ENCODE data around the gene SLC1A2. TPM values are rescaled to one million over a fixed set of nuclear protein-coding genes. Genes with fewer than 3 reads are reported as not detected.

The SLC1A2 gene
- total RNA-seq, 1 experiment from 2014 or later = 0.11 TPM

DNA sequence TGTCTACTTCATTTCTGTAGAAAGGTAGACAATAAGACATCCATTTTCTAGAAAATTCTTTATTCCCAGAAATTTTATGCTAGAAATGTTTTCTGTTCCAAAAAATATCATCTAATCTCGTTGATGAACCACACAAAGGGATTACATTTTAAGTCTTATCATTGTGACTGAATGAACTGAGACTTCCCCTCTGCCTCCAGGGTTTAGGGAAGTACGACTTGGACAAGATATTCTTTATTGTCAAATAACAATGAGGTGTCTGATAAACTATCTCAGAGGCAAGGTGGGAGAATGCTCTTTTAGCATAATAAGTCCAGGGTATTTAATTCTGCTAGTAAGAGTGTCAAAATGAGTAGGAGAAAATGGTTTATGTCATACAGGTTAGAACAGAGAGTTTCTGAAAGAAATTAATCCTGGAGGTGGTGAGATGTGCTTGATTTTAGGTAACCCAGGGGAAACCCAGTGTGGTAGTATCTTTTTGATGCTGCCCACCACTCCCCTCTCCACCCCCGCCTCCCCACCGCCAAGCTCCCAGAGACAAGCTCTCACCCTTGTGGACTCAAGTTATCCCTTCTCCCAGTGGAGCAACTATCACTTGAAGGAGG, 179.8 kb downstream of the SLC1A2 start:
- BruUV-seq (replicated peaks) = no TSS peak
- POLR2A ChIA-PET (ENCODE audit: low non-redundant PET) = no interaction called here
- intact Hi-C loops (cut with micrococcal nuclease; ENCODE audit: unreplicated experiment) = loop anchor here (5.0 kb wide), 2 partner anchors 153 to 652 kb away; no protein-coding TSS in a partner anchor
- DNase-seq (ENCODE audit: low spot score) = no peak
- Histone ChIP-seq H3K27ac (ENCODE audit: low read depth, low read length, poor library complexity, severe bottlenecking) (no peak overlapping the region), H3K4me3 (ENCODE audit: low read depth, low read length, poor library complexity, severe bottlenecking) (no peak overlapping the region), H3K4me1 (ENCODE audit: insufficient read depth, low read length, poor library complexity, severe bottlenecking) (no peaks in the 10 kb centered on the region), H3K9me3 (ENCODE audit: low read depth, low read length, poor library complexity, severe bottlenecking) (no peaks in the 10 kb centered on the region), H3K36me3 (ENCODE audit: insufficient read depth, low read length, poor library complexity, severe bottlenecking) (no peaks in the 10 kb centered on the region), H3K27me3 (replicated peaks; ENCODE audit: insufficient read depth, low read depth, low read length, poor library complexity) (peaks cover 38% of the 10 kb centered on the region)
- CTCF ChIA-PET = interaction anchor here (0.7 kb wide), 1 partner anchor 173 kb away, joined by 3 read pairs; no protein-coding TSS in a partner anchor
- TF ChIP-seq, protein P1, sequence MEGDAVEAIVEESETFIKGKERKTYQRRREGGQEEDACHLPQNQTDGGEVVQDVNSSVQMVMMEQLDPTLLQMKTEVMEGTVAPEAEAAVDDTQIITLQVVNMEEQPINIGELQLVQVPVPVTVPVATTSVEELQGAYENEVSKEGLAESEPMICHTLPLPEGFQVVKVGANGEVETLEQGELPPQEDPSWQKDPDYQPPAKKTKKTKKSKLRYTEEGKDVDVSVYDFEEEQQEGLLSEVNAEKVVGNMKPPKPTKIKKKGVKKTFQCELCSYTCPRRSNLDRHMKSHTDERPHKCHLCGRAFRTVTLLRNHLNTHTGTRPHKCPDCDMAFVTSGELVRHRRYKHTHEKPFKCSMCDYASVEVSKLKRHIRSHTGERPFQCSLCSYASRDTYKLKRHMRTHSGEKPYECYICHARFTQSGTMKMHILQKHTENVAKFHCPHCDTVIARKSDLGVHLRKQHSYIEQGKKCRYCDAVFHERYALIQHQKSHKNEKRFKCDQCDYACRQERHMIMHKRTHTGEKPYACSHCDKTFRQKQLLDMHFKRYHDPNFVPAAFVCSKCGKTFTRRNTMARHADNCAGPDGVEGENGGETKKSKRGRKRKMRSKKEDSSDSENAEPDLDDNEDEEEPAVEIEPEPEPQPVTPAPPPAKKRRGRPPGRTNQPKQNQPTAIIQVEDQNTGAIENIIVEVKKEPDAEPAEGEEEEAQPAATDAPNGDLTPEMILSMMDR (conservative IDR thresholded peaks at IDR 0.05; ENCODE audit: low read depth, low read length) = no peak
- TF ChIP-seq EZH2 (IDR thresholded peaks at IDR 0.05; ENCODE audit: borderline replicate concordance, low read depth, low read length, poor library complexity, severe bottlenecking) = no peak

DNA sequence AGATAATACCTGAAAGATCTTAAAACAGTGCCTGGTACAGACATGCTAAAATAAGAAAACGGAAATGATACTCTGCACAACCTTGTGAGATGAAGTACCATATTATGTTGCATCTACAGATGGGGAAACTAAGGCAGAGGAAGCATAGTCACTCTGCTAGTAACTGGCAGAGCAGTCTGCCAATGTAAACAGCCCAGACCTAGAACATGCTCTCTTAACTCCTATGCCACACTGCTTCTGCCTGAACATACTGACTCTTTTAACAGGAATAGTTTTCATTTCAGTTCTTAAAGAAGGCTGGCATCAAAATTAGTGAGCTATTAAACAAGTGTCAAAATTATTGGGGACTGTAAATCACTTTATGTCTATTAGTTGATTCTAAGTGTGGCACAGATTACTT, 180.5 kb downstream of the SLC1A2 start:
- Histone ChIP-seq H3K4me1 (ENCODE audit: insufficient read depth, low read length, poor library complexity, severe bottlenecking) (no peaks in the 10 kb centered on the region), H3K4me3 (ENCODE audit: low read depth, low read length, poor library complexity, severe bottlenecking) (no peak overlapping the region), H3K9me3 (ENCODE audit: low read depth, low read length, poor library complexity, severe bottlenecking) (no peaks in the 10 kb centered on the region), H3K27me3 (replicated peaks; ENCODE audit: insufficient read depth, low read depth, low read length, poor library complexity) (peaks cover 38% of the 10 kb centered on the region), H3K36me3 (ENCODE audit: insufficient read depth, low read length, poor library complexity, severe bottlenecking) (no peaks in the 10 kb centered on the region), H3K27ac (ENCODE audit: low read depth, low read length, poor library complexity, severe bottlenecking) (no peak overlapping the region)
- BruUV-seq (replicated peaks) = no TSS peak
- CTCF ChIA-PET = interaction anchor here (2.1 kb wide), 1 partner anchor 241 kb away, joined by 6 read pairs; no protein-coding TSS in a partner anchor
- DNase-seq (ENCODE audit: low spot score) = no peak
- TF ChIP-seq EZH2 (IDR thresholded peaks at IDR 0.05; ENCODE audit: borderline replicate concordance, low read depth, low read length, poor library complexity, severe bottlenecking) = no peak
- TF ChIP-seq, protein P1 (conservative IDR thresholded peaks at IDR 0.05; ENCODE audit: low read depth, low read length) = no peak
- POLR2A ChIA-PET (ENCODE audit: low non-redundant PET) = no interaction called here
- intact Hi-C loops (cut with micrococcal nuclease; ENCODE audit: unreplicated experiment) = loop anchor here (1.0 to 5.0 kb wide), 3 partner anchors 153 to 313 kb away; no protein-coding TSS in a partner anchor

DNA sequence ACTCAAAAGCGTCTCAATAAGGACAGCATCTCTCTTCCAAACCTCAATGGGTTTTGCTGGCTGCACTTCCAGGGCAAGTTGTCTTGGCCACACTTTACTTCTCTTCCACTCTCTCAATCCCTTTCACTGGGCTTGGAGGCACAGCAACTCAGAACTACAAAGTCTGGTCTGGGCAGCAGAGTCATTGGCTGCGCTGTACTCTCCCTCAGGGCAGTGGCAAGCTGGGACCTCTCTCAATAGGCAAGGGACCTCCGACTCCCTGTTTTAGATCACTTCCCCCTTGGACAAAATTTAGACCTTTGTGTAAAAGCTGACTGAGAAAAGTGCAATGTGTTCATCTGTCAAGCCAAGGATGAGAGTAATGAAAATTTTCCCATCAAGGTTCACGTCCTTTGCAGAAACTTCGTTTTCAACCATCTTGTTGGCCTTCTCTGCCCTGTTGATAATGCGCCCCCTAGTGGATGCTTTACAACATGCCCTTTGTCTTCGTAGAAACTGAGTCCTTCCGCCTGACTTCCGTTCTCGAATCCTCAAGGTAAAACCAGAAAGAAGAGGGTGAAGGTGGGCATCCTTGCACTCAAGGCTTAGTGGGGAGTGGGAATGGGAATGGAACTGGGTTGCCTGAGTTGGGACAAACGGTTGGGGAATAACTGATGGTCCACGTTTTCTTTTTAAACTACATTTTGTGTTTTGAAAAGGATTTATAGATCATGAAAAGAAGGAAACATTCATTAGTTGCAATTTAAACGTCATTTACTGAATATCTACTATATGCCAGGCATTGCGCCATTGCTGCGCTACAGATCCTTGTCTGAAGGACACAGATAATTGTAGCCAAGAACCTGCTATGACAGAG, 181.3 kb downstream of the SLC1A2 start:
- Histone ChIP-seq H3K9me3 (ENCODE audit: low read depth, low read length, poor library complexity, severe bottlenecking) (no peaks in the 10 kb centered on the region), H3K27me3 (replicated peaks; ENCODE audit: insufficient read depth, low read depth, low read length, poor library complexity) (peaks cover 32% of the 10 kb centered on the region), H3K36me3 (ENCODE audit: insufficient read depth, low read length, poor library complexity, severe bottlenecking) (no peaks in the 10 kb centered on the region), H3K27ac (ENCODE audit: low read depth, low read length, poor library complexity, severe bottlenecking) (no peak overlapping the region), H3K4me1 (ENCODE audit: insufficient read depth, low read length, poor library complexity, severe bottlenecking) (no peaks in the 10 kb centered on the region), H3K4me3 (ENCODE audit: low read depth, low read length, poor library complexity, severe bottlenecking) (no peak overlapping the region)
- intact Hi-C loops (cut with micrococcal nuclease; ENCODE audit: unreplicated experiment) = loop anchor here (1.0 to 5.0 kb wide), 3 partner anchors 154 to 312 kb away; no protein-coding TSS in a partner anchor
- DNase-seq (ENCODE audit: low spot score) = peak; percentile 94
- TF ChIP-seq, protein P1 (conservative IDR thresholded peaks at IDR 0.05; ENCODE audit: low read depth, low read length) = peak; percentile 100
- no peak for TF ChIP-seq EZH2 (IDR thresholded peaks at IDR 0.05; ENCODE audit: borderline replicate concordance, low read depth, low read length, poor library complexity, severe bottlenecking)
- ChIA-PET CTCF (interaction anchor here (0.5 to 2.1 kb wide), 4 partner anchors 15 to 312 kb away, joined by 3 to 6 read pairs (median 4); no protein-coding TSS in a partner anchor), POLR2A (ENCODE audit: low non-redundant PET) (no interaction called here)
- no TSS peak for BruUV-seq (replicated peaks)
